ENCODE data around the gene CDC42BPA.
"Not testable (repeated sequence)": the region's sequence is repeated elsewhere in the genome, so short reads cannot be mapped to it uniquely, and the experiment has no call there.

The CDC42BPA gene

GRCh38 chr1:227112538-227112937 lies 205.8 kb downstream of the CDC42BPA start:
- no peak for DNase-seq

GRCh38 chr1:227111782-227112181 lies 206.5 kb downstream of the CDC42BPA start:
- no peak for DNase-seq

- not testable (repeated sequence) for DNase-seq
These were observed 213.0 kb downstream of the CDC42BPA start for GRCh38 chr1:227105291-227105690.

- no peak for DNase-seq
These were observed 216.2 kb downstream of the CDC42BPA start for GRCh38 chr1:227102056-227102455.

- DNase-seq = no peak
These were observed 223.9 kb downstream of the CDC42BPA start for GRCh38 chr1:227094249-227094966.

- no peak for DNase-seq
These were observed 225.0 kb downstream of the CDC42BPA start for GRCh38 chr1:227093309-227093708.

- DNase-seq = no peak
These were observed 226.2 kb downstream of the CDC42BPA start for GRCh38 chr1:227092069-227092468.

- DNase-seq = no peak
These were observed 231.7 kb downstream of the CDC42BPA start for GRCh38 chr1:227086636-227087035.

DNA sequence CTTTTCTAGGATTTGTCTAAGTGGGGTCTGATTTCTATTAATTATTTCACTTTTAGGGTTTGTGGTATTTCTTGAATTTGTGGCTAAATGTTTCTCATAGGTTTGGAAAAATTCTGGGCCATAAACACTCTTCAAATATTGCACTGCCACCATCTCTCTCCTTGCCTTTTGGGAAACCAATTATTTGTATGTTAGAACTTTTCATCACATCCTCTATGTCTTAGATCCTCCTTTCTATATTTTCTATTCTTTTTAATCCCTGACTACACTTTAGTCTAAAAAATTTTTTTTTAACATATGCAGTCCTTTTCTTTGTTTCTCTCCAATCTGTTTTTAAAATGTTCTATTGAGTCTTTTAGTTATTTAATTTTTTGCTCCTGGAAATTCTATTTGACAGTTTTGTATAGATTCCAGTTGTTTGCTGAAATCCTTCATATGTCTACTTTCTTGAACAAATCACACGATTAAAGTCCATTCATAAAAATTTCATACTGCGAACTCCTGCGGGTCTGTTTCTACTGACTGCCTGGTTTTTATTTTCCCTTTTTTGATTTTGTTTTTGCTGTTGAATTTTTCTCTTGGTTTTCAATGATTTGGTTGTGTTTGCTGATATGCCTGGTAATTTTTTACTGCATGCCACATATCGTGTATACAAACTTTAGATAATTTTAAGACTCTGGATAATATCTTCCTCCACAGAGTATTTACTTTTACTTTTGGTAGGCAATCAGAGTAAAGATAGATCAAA lies 235.1 kb downstream of the CDC42BPA start:
- no peak for DNase-seq

- no peak for DNase-seq
These were observed 240.5 kb downstream of the CDC42BPA start for GRCh38 chr1:227077783-227078182.

GRCh38 chr1:227073786-227074185 lies 244.5 kb downstream of the CDC42BPA start:
- no peak for DNase-seq

DNA sequence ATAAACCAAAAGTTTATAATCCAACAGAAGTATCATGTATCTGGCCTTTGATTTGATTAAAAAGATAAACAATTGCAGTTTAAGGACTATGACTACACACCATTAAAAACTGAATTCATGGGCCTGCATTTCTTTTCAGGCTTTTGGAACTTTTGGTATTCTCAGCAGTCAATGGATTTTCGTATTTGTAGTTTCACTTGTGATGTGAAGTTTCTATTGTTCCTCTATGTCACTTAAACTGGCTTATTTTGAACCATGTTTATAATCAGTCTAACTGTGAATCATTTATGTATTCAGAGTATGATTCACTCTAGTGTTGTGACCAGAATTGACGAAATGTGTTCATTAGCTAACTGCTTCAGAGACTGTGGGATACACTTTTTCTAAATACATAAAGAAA lies 245.3 kb downstream of the CDC42BPA start:
- no peak for DNase-seq

DNA sequence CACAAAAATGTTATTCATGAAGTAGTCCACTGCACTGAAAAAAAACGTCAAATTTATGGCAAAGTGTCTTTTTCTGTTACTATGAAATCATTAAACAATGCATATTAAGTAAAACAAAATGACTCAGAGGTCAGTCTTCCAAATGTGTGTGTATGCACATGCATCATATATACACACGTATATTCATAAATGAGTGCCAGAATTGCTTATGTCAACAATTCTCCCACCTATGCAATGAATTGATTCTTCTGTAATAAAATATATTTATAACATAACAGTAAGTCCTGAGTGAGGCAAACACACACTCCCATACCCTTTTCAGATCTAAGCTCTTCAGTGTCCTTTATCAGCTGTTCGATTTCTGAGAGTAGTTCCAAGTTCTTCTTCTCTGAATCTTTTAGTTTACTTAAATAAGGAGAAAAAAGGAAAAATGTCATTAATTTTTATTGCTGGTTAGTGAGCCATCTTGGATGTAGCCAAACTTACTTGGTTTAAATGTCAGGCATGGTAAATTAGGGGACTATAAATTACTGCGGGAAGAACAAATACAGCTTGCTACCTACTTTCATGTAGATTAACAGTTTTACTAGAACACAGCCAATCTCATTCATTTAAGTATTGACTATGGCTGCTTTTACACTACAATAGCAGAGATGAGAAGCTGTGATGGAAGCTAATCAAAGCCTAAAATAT lies 246.3 kb downstream of the CDC42BPA start:
- DNase-seq = no peak

DNA sequence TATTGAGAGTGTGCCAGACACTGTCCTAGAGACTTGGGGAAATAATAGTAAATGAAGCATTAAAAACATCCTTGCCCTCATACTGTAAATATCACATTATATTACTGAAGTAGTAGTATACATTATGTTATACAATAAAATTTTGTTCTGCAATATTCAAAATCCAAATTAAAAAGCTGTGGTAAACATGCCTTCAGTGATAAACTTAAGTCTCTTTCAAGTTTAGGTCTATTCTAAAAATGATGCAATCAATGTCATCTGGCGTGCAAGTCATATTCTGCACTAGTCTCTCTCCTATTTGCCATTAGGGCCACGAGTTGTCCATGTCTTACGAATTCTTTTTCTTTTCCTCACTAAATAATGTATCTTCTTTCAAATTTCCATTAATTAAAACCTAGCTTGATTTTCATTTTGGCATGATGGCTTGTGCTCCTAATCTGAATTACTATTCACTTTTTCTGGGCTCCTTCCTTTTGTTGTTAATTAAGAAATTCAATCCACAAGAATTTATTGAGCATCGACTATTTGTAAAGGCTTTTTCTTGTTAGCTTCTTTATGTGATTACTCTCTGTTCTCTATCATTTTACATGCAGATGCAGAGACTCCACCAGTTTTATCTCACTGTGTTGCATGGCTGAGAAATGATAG lies 247.5 kb downstream of the CDC42BPA start:
- DNase-seq = no peak

DNA sequence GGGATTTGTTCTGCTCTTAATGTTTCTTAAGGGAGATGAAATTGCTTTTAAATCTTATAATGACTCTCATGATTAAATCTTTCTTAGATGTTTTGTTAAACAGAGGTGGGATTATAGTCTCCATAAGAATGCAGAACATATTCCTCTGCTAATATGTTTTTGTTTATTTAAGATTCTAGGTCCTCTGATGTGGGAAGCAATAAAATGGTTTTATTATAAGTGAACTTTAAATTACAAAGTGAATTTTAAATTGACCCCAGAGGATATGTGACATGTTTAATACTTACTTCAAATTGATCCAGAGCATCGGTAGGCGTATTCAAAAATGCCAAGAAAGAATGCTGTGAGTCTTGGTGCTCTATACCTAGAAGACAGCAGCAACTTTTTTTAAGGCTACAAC lies 248.8 kb downstream of the CDC42BPA start:
- no peak for DNase-seq

DNA sequence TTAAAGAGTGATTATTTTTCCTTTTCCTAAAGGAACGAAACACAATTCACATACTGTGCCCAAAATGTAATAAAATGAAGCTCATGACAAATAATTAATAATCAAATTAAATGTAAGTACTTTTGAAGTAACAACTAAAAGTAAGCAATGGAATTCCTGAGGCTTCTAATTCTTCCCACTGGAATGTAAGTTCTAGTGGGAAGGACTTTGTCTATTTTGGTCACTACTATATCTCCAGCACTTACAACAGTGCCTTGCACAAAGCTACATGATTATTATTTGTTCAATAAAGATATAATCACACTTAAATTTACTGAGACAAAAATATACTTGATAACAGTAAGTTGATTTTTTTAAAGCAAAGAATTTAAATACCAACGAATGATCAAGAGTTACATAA lies 249.4 kb downstream of the CDC42BPA start:
- no peak for DNase-seq

- no peak for DNase-seq
These were observed 251.3 kb downstream of the CDC42BPA start for GRCh38 chr1:227066999-227067398.

DNA sequence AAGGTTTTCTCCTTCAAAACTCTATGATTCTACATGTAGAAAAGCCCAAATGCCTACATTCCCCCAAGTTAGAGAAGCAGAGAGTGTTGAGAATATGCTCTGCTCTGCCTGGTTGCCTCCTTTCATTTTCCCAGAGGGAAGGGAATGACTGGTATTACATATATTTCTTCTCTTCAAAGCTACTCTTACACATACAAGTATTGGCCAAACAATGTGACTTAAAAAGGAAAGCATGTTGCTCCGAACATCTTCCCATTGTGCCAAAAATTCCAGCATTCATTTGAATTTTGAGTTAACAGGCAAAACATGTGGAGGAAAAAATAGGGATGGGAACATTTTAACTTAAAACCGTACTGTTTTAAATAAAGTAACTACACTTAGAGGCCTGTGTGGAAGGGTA lies 253.0 kb downstream of the CDC42BPA start:
- DNase-seq = no peak

DNA sequence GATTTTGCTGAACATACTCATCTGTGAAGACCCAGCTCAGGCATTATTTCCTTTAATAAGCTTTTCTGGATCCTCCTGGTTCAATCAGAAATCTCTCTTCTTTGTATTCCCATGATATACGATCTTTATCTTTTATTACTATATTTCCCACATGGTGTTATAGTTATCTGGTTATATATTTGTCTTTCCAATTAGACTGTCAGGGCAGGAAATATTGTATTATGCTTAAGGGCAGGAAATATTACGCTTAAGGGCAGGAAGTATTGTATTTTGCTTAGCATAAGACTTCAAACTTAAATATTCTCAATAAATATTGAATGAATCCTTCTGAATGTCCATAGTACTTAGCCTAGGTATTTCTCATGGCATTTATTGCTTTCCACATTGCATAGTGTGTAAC lies 256.0 kb downstream of the CDC42BPA start:
- DNase-seq = no peak

GRCh38 chr1:227059076-227059475 lies 259.2 kb downstream of the CDC42BPA start:
- DNase-seq = no peak

DNA sequence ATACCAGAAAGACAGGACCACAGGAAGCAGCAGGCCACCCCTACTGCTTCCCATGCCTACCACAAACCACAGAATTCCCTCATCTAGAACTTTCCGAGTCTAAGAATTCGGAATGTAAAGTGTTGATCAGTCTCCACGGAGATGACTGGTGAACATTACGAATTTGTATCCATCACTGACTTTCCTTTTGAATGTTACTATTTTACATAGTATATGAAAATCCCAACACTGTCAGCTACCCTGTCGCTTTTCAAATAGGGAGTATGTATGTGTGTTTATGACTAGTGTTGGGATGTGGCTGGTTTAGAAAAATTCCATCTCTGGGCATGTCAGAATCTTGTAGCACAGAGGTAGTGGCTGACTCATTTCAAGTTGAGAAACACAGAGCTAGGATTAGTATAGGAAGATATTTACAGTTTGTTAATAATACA lies 260.0 kb downstream of the CDC42BPA start:
- no peak for DNase-seq

DNA sequence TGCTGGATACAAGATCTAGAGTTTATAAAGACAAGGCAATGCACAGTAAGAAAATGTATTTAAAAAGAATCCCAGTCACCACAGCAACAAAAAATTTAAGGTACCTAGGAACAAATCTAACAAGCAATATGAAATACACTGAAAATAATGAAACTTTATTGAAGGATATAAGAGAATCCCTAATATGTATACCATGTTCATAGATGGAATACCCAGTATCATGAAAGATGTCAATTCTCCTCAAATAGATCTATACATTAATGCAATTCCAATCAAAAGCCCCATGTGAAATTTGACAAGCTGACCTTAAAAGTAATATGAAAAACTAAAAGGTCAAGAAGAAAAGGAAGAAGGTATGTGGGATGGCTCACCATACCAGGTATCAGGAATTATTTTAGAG lies 269.0 kb downstream of the CDC42BPA start:
- no peak for DNase-seq

- DNase-seq = no peak
These were observed 274.5 kb downstream of the CDC42BPA start for GRCh38 chr1:227043755-227044154.

Data from hippocampal formation (tissue), 2 donors.